ENCODE data around the gene AP3M1.

The AP3M1 gene

DNA sequence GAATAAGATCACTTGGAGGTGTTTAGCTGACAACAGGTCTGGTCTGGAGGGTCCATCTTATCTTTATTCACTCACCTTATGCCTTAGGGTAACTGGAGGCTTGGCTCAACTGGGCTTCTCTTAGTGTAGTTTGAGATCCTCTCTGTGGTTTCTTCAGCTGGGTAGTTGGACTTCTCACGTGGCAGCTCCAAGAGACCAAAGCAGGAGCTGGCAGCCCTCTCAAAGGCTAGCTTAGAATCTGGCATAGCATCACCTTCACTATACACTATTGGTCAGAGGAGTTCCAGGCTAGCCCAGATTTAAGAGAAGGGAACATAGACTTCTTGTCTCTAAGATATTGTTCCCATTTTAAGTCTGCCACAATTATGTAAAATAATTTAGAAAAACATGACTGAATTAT is 16.8 kb upstream of the AP3M1 start:
- H3K4me1 ChIP-seq = peaks cover 0 to 9% (median 0%) of the 10 kb centered on the region in 4 donors
- TF ChIP-seq, protein P1, sequence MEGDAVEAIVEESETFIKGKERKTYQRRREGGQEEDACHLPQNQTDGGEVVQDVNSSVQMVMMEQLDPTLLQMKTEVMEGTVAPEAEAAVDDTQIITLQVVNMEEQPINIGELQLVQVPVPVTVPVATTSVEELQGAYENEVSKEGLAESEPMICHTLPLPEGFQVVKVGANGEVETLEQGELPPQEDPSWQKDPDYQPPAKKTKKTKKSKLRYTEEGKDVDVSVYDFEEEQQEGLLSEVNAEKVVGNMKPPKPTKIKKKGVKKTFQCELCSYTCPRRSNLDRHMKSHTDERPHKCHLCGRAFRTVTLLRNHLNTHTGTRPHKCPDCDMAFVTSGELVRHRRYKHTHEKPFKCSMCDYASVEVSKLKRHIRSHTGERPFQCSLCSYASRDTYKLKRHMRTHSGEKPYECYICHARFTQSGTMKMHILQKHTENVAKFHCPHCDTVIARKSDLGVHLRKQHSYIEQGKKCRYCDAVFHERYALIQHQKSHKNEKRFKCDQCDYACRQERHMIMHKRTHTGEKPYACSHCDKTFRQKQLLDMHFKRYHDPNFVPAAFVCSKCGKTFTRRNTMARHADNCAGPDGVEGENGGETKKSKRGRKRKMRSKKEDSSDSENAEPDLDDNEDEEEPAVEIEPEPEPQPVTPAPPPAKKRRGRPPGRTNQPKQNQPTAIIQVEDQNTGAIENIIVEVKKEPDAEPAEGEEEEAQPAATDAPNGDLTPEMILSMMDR (IDR thresholded peaks at IDR 0.05) = no peak
- no peak for DNase-seq
- H3K36me3 ChIP-seq = no peaks in the 10 kb centered on the region
- no peaks in the 10 kb centered on the region for H3K27me3 ChIP-seq
- no peaks in the 10 kb centered on the region for H3K9me3 ChIP-seq
- intact Hi-C loops (cut with DNase I; ENCODE audit: low total_unique reads) = loop anchor here (10.0 kb wide), 1 partner anchor 67 kb away; no protein-coding TSS in a partner anchor
- no peak overlapping the region for H3K4me3 ChIP-seq
- no peak overlapping the region for H3K27ac ChIP-seq

DNA sequence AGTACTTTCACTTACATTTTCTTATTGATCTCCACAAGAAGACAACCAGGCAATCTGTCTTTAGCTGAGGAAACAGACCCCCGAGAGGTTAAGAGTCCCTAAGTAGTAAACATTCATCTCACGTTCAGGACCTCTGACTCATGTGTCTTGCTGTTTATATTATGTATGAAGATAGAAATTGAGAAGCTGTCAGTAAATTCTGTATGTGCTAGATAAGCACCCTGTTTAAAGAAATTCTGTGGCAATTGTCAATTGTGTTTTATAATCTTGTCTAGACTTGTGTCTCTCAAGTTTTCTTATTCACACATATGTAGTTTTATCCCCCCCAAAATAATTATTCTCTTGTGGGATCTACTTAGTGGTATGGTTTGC is 14.9 kb upstream of the AP3M1 start:
- H3K27me3 ChIP-seq = no peaks in the 10 kb centered on the region
- H3K4me1 ChIP-seq = peaks cover 0 to 9% (median 0%) of the 10 kb centered on the region in 4 donors
- no peaks in the 10 kb centered on the region for H3K9me3 ChIP-seq
- H3K27ac ChIP-seq = no peak overlapping the region
- H3K4me3 ChIP-seq = no peak overlapping the region
- TF ChIP-seq, protein P1 (IDR thresholded peaks at IDR 0.05) = no peak
- H3K36me3 ChIP-seq = peaks cover 0 to 3% (median 0%) of the 10 kb centered on the region in 3 donors
- DNase-seq = no peak
- intact Hi-C loops (cut with DNase I; ENCODE audit: low total_unique reads) = loop anchor here (10.0 kb wide), 1 partner anchor 69 kb away; no protein-coding TSS in a partner anchor

DNA sequence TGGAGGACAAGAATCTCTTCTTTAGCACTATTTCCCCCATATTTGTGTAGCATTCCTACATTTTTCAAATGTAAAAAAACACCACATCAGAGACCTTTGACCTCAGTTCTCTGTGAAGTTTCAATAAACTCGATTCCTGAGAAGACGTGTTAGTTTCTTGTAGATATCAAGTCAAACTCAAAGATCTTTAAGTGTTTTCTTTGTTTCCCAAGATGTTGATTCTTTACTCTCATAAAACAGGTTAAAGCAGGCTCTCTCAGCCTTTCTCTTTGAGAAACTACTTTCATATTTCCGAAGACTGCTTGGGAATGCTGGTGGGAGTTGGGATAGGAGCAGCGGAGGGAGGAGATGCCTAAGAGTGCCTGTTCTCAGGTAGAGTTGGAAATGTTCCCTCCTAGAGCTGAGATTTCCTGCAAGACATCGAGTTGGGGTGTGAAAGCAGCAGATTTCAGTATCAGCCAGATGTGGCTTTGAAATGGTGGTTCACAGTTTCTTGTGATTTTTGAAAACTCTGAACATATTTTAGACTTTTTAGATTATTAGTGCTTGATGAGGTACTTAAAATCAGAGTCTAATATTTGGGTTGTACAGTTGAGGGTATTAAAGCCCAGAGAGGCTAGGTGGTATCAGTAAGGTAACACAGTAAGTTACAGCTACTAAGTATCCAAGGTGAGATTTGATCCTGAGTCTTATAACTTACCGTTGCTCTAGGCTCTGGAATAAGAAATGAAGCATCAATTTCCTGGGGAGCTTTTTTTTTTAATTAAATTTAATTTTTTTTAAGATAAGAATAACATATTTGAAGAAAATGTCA is 14.3 kb upstream of the AP3M1 start:
- TF ChIP-seq, protein P1 (IDR thresholded peaks at IDR 0.05) = no peak
- H3K4me3 ChIP-seq = no peak overlapping the region
- no peak overlapping the region for H3K27ac ChIP-seq
- H3K36me3 ChIP-seq = peaks cover 0 to 3% (median 0%) of the 10 kb centered on the region in 3 donors
- DNase-seq = no peak
- H3K4me1 ChIP-seq = peaks cover 0 to 9% (median 0%) of the 10 kb centered on the region in 4 donors
- H3K27me3 ChIP-seq = no peaks in the 10 kb centered on the region
- intact Hi-C loops (cut with DNase I; ENCODE audit: low total_unique reads) = loop anchor here (10.0 kb wide), 1 partner anchor 70 kb away; no protein-coding TSS in a partner anchor
- no peaks in the 10 kb centered on the region for H3K9me3 ChIP-seq

DNA sequence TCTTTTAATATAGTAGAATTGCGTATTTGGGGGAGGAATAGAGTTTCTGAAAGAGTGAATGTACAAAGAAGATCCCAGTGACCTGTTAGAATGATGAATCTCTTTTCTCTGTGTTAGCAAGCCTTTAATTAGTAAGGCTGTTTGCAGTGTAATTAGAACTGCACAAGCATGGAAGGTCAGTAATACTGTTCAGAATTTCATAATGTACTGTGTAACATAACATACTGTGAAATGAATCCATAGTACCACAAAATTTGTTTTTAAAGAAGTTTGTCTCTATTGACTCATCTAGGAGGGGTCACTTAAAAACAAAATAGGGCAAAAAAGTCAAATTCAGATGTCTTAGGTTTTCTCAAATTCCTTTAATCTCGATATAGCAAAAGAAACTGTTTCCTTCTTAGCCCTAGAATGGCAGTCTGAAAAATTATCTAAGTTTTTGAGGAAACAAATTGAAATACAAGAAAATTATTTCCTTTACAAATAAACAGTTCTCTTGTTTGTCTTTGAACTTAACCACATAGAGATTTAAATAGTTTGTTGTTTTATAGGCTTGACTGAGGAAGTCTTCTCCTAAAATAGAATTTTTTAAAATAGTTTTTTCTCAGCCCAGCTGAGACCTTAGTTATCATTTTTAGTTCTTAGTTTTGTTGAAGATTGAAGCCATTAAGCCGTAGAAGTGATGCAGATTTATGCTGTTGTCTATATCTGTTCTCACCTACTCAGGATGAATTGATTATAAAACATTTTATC is 12.9 kb upstream of the AP3M1 start:
- no peak overlapping the region for H3K27ac ChIP-seq
- intact Hi-C loops (cut with DNase I; ENCODE audit: low total_unique reads) = loop anchor here (10.0 kb wide), 1 partner anchor 71 kb away; no protein-coding TSS in a partner anchor
- H3K27me3 ChIP-seq = no peaks in the 10 kb centered on the region
- TF ChIP-seq, protein P1 (IDR thresholded peaks at IDR 0.05) = no peak
- no peak overlapping the region for H3K4me3 ChIP-seq
- H3K4me1 ChIP-seq = peaks cover 0 to 9% (median 0%) of the 10 kb centered on the region in 4 donors
- H3K9me3 ChIP-seq = no peaks in the 10 kb centered on the region
- no peak for DNase-seq
- peaks cover 0 to 3% (median 0%) of the 10 kb centered on the region in 3 donors for H3K36me3 ChIP-seq

DNA sequence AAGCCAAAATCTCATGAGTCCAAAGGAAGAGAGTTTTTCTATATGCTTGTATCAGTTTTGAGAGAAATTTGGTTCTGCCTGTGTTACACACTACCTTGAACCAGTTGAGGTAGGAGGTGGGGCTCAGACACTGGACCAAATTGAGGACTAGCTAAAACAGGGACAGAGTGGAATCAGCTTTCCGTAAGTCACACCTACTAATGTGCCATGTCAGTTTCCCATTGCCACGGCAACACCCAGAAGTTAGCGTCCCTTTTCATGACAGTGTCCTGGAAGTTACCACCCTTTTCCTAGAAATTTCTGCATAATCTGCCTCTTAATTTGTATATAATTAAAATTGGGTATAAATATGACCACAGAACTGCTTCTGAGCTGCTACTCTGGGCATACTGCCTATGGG is 9.4 kb upstream of the AP3M1 start:
- DNase-seq = no peak
- Histone ChIP-seq H3K4me1 (peaks cover 0 to 9% (median 0%) of the 10 kb centered on the region in 4 donors), H3K4me3 (no peak overlapping the region), H3K27ac (no peak overlapping the region), H3K36me3 (peaks cover 0 to 3% (median 0%) of the 10 kb centered on the region in 3 donors), H3K27me3 (no peaks in the 10 kb centered on the region), H3K9me3 (no peaks in the 10 kb centered on the region)
- TF ChIP-seq, protein P1 (IDR thresholded peaks at IDR 0.05) = no peak
- intact Hi-C loops (cut with DNase I; ENCODE audit: low total_unique reads) = loop anchor here (10.0 kb wide), 1 partner anchor 75 kb away; no protein-coding TSS in a partner anchor
